ENCODE data around the gene VAV3.

The VAV3 gene

DNA sequence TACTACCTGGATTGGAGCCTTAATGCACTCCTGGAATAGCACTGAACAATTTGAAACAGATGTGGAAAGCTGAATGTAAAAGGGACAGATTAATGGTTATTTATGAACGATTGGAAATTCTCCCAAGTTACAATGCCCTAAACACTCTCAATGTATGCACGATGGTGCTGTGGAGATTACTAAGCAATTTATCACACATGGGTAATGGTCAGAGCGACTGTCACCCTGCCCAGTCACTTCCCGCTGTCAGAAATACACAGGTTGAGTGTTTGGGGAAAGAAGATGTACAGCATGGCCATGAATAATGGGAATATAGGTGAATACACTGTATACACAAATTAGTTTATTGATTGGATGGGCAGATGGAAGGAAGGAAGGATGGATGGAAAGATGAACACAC lies 342.4 kb downstream of the VAV3 start:
- Histone ChIP-seq H3K4me3 (no peak overlapping the region), H3K27ac (no peak overlapping the region)
- TF ChIP-seq, protein P1, sequence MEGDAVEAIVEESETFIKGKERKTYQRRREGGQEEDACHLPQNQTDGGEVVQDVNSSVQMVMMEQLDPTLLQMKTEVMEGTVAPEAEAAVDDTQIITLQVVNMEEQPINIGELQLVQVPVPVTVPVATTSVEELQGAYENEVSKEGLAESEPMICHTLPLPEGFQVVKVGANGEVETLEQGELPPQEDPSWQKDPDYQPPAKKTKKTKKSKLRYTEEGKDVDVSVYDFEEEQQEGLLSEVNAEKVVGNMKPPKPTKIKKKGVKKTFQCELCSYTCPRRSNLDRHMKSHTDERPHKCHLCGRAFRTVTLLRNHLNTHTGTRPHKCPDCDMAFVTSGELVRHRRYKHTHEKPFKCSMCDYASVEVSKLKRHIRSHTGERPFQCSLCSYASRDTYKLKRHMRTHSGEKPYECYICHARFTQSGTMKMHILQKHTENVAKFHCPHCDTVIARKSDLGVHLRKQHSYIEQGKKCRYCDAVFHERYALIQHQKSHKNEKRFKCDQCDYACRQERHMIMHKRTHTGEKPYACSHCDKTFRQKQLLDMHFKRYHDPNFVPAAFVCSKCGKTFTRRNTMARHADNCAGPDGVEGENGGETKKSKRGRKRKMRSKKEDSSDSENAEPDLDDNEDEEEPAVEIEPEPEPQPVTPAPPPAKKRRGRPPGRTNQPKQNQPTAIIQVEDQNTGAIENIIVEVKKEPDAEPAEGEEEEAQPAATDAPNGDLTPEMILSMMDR (IDR thresholded peaks at IDR 0.05) = no peak
- no peak for DNase-seq (ENCODE audit: low spot score)

DNA sequence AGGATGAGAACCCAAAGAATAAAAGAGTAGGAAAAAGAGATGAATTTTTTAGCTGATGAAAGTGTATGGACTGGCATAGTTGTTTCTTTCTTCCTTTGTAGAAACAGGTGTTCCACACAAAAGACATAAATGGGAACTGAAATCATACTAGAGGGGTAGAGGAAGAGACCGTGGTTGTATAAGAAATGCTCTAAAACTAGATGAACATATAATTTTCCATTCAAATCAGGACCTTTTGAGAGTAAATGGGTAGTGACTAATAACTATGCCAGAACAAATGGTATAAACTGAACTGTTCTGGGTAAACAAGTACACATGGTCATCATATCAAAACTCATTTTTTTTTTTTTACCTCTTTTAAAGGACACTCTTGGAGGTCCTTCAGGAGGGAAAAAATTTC lies 344.2 kb downstream of the VAV3 start:
- no peak overlapping the region for H3K4me3 ChIP-seq
- TF ChIP-seq, protein P1 (IDR thresholded peaks at IDR 0.05) = no peak
- DNase-seq (ENCODE audit: low spot score) = no peak
- no peak overlapping the region for H3K27ac ChIP-seq

DNA sequence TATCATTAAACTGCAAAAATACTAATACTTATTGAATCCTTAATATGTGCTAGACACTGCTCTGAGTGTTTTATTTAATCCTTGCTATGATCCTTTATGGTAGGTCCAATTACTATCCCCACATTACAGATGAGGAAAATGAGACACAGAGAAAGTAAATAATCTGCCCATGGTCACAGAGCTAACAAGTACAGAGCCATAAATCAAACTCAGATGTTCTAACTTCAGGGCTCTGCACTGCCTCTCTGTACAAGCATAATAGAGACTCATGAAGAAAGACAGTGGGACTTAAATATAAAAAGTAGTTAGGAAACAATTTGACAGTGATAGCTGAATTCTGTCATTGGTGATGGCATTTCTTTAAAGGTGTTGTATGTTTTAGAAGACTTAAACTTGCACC lies 346.4 kb downstream of the VAV3 start:
- Histone ChIP-seq H3K4me3 (no peak overlapping the region), H3K27ac (no peak overlapping the region)
- DNase-seq (ENCODE audit: low spot score) = no peak
- TF ChIP-seq, protein P1 (IDR thresholded peaks at IDR 0.05) = no peak

DNA sequence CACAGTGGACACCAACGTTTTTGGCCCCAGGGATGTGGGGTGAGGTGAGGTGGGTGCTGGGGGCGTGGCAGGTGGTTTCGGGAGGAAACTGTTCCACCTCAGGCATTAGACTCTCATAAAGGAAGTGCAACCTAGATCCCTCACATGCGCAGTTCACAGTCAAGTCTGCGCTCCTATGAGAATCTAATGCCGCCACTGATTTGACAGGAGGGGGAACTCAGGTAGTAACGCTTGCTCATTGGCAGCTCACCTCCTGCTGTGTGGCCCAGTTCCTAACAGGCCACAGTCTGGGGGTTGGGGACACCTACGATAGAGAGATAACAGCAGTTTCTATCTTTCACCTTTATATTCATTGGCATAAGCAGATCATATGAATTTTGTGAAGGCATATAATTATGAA lies 347.1 kb downstream of the VAV3 start:
- TF ChIP-seq, protein P1 (IDR thresholded peaks at IDR 0.05) = no peak
- no peak for DNase-seq (ENCODE audit: low spot score)
- H3K4me3 ChIP-seq = no peak overlapping the region
- H3K27ac ChIP-seq = no peak overlapping the region

DNA sequence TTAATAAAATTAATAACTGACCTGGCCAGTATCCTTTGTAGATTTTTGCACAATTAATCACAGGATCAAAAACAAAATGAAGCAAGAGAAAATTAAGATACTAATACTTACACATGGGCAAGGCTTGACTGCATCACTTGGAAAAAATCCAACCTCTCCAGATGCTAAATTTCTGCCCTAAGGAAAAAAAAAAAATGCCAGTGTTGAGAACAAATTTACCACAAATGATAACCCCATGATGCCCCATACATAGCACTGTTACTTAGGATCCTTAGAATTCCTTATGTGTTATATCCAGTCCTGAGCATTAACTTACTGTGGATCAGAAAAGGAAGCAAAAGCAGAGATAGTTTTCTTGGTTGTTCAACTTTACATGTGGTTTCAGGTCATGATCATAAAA lies 347.5 kb downstream of the VAV3 start:
- TF ChIP-seq, protein P1 (IDR thresholded peaks at IDR 0.05) = no peak
- no peak for DNase-seq (ENCODE audit: low spot score)
- Histone ChIP-seq H3K27ac (no peak overlapping the region), H3K4me3 (no peak overlapping the region)

DNA sequence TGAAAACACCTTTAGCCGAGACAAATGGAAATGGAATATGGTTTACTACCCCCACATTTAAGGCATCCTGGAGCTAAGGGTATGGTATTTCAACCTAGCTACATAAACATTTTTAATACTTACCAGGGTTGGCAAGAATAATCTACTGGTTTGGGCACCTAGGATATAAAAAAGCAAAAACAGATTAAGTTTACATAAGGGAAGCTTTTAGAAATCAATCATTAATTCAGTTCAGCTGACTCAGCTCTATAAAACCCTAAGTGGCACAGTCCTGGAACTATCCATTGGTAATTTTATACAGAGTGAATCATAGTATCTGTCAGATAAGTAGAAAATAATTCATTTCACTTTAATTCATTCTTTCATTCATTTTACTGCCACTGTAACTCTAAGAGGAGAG lies 355.2 kb downstream of the VAV3 start:
- TF ChIP-seq, protein P1 (IDR thresholded peaks at IDR 0.05) = no peak
- H3K4me3 ChIP-seq = no peak overlapping the region
- DNase-seq (ENCODE audit: low spot score) = no peak
- H3K27ac ChIP-seq = no peak overlapping the region

DNA sequence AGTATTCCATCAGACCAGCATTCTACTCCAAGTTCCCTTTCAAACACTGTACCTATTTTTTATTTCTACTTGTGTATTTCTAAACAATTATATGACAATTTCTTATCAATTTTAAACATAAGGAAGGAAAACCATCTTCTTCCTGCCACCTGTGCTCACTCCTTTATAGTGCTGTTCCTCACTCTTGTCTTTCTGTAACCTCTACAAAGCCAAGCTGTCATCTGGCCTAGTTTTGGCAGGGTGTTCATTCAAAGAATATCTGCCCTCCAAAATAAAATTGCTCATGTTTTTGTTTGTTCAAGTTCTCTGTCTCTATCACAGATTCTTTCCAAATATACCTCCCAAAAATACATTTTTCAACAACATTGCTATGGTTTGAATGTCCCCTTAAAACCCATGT lies 360.2 kb downstream of the VAV3 start:
- TF ChIP-seq, protein P1 (IDR thresholded peaks at IDR 0.05) = no peak
- no peak for DNase-seq (ENCODE audit: low spot score)
- H3K4me3 ChIP-seq = no peak overlapping the region
- no peak overlapping the region for H3K27ac ChIP-seq
